Activated CD4-positive, alpha-beta T cell treated with anti-CD3 and anti-CD28 coated beads, Interleukin-2, amount 50 U/mL, for 16 hours (primary cell): Measurements from ENCODE around the gene TEX54.
"Not testable (repeated sequence)": the region's sequence is repeated elsewhere in the genome, so short reads cannot be mapped to it uniquely, and the experiment has no call there.

Experiments used
- DNase-seq: peaks from one replicate; pipeline ENCODE4 v3.0.0-alpha.2; 2020

Gene TEX54

DNA sequence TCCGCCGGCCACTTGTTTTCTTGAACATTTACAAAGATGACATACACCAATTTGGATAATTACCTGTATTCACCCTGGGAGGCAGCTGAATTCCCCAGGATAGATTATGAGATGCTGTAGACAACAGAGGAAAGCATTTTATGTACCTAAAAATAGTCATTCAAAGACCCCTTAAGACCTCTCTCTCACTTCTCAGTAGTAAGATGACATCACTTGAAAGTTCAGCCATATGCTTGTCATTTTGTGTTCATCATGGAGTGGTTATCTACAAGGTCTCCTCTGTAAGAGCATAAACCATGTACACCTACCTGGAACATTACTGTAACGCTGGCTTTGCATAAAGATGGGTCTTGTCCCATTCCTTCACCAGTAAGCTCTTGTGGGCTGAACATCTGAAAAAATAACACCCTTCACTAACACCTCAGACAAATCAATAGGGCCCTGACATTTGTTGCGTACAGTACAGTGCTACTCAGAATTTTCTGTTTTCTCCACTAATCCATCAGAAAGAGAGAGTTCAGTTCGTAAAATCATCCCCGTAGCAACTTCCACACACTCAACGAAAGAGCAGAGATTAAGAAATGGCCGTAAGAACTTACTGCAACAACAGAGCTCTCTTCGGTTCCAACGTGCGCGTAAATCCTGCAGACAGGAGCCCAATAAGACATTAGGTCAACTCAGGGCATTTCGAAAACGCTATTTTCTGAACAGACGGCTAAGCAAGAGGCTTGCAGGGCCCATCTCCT, 22.4 kb upstream of the TEX54 start:
- peak; percentile 42 for DNase-seq

DNA sequence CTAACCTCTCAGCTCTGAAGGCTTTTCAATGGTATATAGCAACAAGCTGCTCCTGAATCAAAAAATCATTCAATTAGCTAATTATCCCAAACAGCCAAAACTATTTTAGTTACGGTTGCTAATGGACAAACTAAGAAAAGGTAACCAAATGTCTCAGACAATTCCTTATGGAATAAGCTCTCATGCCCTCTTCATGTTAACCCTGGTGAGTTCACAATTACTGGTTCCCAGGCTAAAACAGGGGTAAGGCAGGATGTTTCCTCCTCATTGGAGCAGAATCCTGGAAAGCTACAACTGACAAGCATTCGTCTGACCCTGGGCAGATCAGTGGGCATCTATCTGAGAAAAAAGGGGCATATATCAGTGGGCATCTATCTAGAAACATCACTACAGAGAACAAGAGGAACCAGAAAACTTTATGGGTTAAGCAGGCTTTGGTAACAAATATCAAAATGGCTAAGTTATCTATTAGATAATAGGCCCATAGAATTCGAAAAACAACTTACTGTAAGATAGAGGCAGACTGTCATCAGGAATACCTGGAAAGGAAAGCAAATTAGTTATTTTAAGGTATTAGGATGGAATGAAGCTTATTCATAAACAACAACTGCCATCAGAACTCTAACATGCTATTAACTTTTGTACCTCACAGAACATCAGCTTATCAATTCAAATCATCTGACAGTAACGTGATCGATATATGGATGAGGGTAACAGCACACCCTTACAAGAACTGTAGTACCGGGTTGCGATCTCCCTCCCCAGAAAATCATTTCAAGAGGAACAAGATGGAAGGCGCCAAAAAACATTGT, 21.6 kb upstream of the TEX54 start:
- DNase-seq = peak; percentile 24

DNA sequence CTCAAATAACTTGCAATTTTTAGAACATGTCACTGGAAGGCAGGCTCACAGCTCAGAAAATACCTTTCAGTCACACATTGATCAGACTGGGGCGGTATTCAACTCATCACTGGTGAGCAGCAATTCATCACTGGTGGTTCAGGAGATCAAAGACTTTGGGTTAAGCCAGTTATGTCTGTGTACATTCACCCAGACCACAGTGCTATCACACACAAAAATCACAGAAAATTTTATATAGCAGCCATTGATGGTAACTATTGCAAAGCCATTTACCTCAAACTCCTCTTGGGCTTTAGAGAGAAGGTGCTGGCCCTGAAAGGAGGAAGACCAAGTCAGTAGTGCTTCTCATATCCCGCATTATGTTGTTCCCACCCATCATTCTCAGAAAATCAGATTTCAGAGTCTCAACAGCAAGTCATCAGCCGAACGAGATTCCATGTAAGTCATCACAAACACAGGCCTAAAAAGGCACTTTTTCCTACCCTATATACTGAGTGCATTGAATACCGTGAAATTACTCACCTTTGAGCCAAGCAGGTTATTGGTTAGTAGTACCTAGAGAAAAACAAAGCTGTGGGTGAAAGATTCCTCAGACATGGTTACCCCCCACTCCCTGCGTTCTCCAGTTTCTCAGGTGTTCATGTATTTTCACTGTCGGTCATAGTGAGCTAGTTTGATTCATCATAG, 20.8 kb upstream of the TEX54 start:
- peak; percentile 41 for DNase-seq

DNA sequence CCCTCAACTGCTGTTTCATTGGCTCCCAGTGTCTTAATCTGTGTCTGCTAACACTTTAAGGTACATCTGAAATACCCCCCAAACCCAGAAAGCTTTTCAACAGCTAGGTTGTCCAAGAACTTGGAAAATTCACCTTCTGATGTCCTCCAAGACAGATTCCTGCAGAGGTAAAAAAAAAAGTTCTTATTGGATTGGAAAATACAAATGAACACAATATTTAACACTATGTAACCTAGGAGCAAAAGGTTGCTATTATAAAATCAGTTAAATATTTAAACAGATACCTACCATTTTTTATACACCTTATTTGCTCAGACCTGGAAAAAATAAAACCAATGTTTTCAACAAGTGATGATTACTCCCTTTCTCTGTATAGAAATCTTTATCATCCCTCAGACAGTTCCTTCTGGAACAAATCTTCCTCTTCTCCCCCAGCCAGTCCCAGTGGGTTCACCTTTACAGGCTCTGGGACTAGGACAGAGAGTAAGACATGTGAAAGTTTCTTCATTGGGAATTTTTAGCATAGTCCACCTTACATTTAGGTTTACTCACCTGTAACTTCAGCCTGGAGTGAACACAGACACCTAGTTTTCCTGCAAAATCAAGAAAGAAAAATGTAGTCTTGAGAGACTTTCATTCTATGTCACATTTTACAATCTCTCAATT, 20.0 kb upstream of the TEX54 start:
- DNase-seq = peak; percentile 24

GRCh38 chr11:62851807-62852522, 19.3 kb upstream of the TEX54 start:
- no peak for DNase-seq

GRCh38 chr11:62850911-62851806, 18.5 kb upstream of the TEX54 start:
- DNase-seq = peak; percentile 64

DNA sequence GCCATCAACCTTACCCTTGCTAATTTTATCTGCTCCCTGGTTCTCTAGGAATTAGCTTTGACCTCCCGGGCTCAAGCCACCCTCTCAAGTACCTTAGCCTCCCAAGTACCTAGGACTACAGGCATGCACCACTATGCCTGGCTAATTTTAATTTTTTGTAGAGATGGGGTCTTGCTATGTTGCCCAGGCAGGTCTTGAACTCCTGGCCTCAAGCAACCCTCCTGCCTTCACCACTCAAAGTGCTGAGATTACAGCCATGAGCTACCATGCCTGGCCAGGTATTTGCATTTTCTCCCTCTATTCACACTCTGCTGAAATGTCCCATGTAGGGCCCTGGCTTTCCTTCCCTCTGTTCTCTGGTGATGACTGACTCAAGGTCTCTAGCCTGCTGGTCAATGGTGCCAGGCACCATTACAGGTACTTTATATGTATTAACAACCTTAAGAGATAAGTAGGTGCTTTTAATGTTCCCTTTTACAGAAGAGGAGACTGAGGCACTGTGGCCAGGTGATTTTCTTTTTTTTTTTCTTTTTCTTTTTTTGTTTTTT, 15.2 kb upstream of the TEX54 start:
- DNase-seq = no peak

GRCh38 chr11:62846177-62846576, 13.5 kb upstream of the TEX54 start:
- no peak for DNase-seq

DNA sequence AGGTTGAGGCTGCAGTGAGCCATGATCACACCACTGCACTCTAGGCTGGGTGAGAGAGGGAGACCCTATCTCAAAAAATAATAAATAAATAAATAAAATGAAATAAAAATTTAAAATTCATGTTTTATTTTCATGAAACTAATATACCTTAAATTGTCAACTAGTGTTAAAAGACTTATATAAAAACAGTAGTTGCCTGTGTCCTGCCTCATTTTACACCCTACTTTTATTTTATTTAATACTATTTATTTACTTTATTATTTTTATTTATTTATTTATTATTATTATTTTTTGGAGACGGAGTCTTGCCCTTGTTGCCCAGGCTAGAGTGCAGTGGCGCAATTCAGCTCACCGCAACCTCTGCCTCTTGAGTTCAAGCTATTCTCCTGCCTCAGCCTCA, 11.5 kb upstream of the TEX54 start:
- DNase-seq = no peak

- no peak for DNase-seq
These were observed 10.8 kb upstream of the TEX54 start for GRCh38 chr11:62843466-62843865.

DNA sequence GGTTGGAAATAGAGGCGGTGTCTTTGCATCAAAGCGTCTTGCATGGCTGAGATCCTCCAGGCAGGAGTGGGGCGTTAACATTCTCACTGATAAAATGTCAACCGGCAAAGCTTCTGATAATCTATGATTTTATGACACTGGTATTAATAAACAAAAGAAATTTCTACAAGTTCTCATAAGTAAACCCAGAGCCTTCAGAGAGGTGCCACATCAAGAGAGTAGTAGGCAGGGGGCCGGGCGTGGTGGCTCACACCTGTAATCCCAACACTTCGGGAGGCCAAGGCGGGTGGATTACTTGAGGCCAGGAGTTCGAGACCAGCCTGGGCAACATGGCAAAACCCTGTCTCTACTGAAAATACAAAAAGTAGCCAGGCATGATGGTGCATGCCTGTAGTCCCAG, 10.2 kb upstream of the TEX54 start:
- not testable (repeated sequence) for DNase-seq

DNA sequence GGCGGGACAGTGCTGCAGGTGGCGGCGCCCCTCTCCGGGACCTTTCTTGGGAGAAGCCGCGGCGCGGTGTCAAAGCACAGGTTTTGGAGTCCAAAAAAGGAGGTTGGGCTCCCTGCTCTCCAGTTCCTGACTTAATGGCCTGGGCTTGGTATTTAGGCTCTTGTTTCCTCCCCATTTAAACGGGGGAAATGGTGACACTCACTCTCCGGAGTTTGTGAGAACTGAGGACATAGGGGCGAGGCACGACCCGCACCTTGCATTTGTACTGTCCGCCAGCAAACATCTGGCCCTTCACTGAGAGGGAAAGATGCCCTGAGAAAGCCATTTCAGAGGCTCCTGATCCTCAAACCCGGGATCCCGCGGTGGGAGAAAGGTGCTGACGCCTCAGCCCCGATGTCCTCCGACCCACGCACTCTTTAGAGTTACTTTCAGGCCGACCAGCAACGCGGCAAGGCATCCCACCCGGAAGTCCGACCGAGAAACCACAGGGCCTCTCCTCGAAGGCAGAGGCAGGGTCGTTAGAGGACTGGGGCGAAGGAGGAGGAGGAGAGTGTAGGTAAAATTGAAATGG, 9.6 kb upstream of the TEX54 start:
- peak; percentile 49 for DNase-seq

DNA sequence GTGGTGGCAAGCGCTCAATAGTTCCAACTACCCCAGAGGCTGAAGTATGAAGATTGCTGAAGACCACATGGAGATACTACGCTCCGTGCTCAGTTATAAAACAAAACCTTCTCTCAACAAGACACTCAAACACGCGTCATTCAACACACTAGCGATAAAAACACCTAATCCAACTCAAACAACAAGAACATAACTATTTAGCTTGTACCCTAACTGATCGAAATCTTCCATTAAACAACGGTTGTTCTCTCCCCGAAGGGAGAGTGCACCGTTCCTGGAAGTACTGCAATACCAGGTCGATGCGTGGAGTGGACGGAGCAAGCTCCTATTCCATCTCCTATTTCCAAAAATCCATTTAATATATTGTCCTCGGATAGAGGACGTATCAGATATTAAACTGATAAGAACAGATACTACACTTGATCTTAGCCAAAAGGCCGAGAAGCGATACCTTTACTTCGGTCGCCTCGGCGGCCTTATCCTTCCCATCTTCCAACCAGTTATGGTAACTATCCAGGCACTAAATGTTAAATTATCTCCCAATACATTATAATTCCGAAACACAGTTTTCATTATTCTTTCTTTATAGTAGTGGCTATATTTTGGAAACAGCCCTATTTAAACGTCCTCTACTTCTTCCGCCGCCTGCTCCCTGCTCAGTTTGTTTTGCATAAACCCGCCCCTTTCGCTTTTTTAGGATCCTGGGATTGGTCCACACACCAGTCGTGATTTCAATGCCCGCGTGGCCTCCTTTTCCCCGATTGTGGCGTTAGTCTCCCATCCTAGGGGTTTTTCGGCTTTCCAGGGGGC, 8.9 kb upstream of the TEX54 start:
- DNase-seq = peak; percentile 97

GRCh38 chr11:62840721-62841360, 8.2 kb upstream of the TEX54 start:
- not testable (repeated sequence) for DNase-seq

GRCh38 chr11:62839050-62839945, 6.7 kb upstream of the TEX54 start, which contains the start of gene WDR74:
Gene WDR74 (minus strand): TSS chr11:62839590. CDS start chr11:62839570, 20 bp downstream.
- peak; percentile 97 for DNase-seq

DNA sequence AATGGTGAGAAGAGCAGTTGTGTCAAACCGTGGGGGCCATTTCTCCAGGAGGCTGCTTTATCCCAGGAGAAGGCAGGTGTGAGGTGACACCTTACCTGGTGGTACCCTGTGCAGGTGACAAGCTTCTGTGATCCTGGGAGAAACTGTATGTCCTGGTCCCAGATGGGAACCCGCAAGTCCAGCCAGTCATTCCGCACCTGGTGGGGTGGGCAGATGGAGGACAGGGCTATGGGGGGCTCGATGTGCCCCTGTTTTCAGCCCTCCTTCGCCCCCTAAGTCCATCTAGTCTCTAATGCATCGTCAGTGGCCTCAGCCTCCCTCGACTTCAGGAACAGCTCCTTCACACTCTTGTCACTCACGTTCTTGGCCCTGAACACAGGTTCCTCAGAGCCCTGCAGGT, 2.7 kb upstream of the TEX54 start:
- DNase-seq = no peak

DNA sequence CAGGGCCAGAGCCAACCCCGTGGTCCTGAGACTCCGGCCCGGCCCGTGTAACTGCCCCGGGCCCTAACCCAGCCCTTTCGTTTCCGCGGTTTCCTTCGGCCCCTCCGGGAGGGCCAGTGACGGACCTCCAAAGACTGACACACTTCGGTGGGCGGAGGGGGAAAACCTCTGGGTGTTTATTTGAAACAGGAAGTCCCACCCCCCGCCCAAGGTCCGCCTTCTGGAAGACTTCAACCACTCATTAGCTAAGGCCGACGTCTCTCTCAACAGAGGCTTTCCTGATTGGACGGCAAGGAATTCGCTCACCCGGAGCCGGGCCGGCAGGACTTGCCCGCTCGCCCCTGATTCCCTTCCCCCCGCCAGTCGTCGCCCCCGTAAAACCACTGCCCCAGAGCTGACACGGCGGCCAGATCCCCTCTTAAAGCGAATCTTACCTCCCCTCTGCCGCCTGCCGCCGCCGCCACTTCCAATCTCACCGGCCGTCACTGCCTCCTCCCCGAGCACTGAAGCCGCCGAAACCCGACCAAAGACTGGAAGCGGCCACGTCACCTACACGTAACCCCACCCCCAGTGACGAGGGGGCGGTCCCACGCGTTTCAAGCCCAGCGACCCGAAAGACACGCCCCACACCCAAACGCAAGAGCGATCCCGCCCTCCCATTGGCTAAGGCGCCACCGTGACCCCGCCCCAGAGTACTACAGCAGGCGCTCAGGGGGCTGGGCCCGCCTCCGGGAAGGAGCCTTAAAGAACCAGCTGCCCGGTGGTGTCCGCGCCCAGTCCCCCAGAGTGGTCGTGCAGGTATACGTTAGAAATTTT, 913 bp downstream of the TEX54 start, which contains the start of gene STX5:
Gene STX5, minus strand, starts transcription at position 532 of the 816 bp plus-strand sequence. CDS start 808 bp downstream, outside the sequence.
- peak; percentile 99 for DNase-seq
